IMR-90 (cell line): ENCODE data around the gene NDUFS3.

ENCODE experiments used
- BHLHE40 ChIP-seq: fragments of 150-350 bp; IDR thresholded peaks from 2 replicates; pipeline ENCODE4 v1.6.1; 2016; ENCODE audit warnings: mild to moderate bottlenecking, low read depth, low read length
- CEBPB ChIP-seq: IDR thresholded peaks from 2 replicates; pipeline ENCODE4 v1.6.1; 2012; ENCODE audit warnings: low read depth, low read length, improper control_type of control experiment
- MAFK ChIP-seq: IDR thresholded peaks from 2 replicates; pipeline ENCODE4 v1.6.1; 2012; ENCODE audit warnings: low read depth, low read length, improper control_type of control experiment
- MAZ ChIP-seq: IDR thresholded peaks from 2 replicates; pipeline ENCODE4 v1.6.1; 2012; ENCODE audit warnings: low read depth, mild to moderate bottlenecking, low read length, improper control_type of control experiment, moderate library complexity, borderline replicate concordance
- MXI1 ChIP-seq: IDR thresholded peaks from 2 replicates; pipeline ENCODE4 v1.6.1; 2012; ENCODE audit warnings: low read depth, mild to moderate bottlenecking, low read length, moderate library complexity, borderline replicate concordance
- NFE2L2 ChIP-seq: fragments of 150-350 bp; IDR thresholded peaks from 2 replicates; pipeline ENCODE4 v1.6.1; 2016; ENCODE audit warnings: low read depth, mild to moderate bottlenecking, low read length
- POLR2A ChIP-seq: IDR thresholded peaks from 2 replicates; pipeline ENCODE4 v1.6.1; 2012; ENCODE audit warnings: mild to moderate bottlenecking, low read depth, low read length
- RCOR1 ChIP-seq: IDR thresholded peaks from 2 replicates; pipeline ENCODE4 v1.6.1; 2012; ENCODE audit warnings: mild to moderate bottlenecking, low read length, improper control_type of control experiment; ENCODE audit not compliant: insufficient replicate concordance
- RFX5 ChIP-seq: IDR thresholded peaks from 2 replicates; pipeline ENCODE4 v1.8.0; 2012; ENCODE audit warnings: low read depth, mild to moderate bottlenecking, low read length, moderate library complexity
- SMC3 ChIP-seq: fragments of 150-350 bp; IDR thresholded peaks from 2 replicates; pipeline ENCODE4 v1.6.1; 2016; ENCODE audit warnings: low read depth, mild to moderate bottlenecking, antibody characterized with exemption, low read length, moderate library complexity
- TF ChIP-seq, protein P1 (sequence below): conservative IDR thresholded peaks from 2 replicates; pipeline ENCODE4 v1.5.1; 2012; ENCODE audit warnings: mild to moderate bottlenecking, low read depth, low read length, improper control_type of control experiment
- TF ChIP-seq, protein P2 (sequence below): fragments of 150-350 bp; IDR thresholded peaks from 2 replicates; pipeline ENCODE4 v1.6.1; 2016; ENCODE audit warnings: low read depth, mild to moderate bottlenecking, low read length, moderate library complexity, borderline replicate concordance
- TF ChIP-seq, protein P3 (sequence below): fragments of 150-350 bp; IDR thresholded peaks from 2 replicates; pipeline ENCODE4 v1.6.1; 2017; ENCODE audit warnings: mild to moderate bottlenecking, antibody characterized with exemption, low read length, low read depth

DNA sequence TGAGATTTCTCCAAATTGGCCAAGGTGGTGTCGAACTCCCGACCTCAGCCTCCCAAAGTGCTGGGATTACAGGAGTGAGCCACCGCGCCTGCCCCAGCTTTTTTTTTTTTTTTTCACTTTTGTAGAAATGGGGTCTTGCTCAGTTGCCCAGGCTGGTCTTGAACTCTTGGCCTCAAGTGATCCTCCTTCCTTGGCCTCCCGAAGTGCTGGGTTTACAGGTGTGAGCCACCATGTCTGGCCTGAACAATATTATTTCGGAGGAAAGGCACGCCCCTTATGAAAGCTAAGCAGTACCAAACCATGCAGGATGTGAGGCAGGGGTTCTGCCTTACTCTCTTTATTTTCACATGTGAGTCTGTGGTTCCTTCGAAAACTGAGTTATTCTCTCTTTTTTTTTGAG is 47.4 kb downstream of the NDUFS3 start:
- TF ChIP-seq RFX5: no peak
- no peak for TF ChIP-seq NFE2L2
- no peak for TF ChIP-seq MAZ
- no peak for TF ChIP-seq MXI1
- TF ChIP-seq, protein P1, sequence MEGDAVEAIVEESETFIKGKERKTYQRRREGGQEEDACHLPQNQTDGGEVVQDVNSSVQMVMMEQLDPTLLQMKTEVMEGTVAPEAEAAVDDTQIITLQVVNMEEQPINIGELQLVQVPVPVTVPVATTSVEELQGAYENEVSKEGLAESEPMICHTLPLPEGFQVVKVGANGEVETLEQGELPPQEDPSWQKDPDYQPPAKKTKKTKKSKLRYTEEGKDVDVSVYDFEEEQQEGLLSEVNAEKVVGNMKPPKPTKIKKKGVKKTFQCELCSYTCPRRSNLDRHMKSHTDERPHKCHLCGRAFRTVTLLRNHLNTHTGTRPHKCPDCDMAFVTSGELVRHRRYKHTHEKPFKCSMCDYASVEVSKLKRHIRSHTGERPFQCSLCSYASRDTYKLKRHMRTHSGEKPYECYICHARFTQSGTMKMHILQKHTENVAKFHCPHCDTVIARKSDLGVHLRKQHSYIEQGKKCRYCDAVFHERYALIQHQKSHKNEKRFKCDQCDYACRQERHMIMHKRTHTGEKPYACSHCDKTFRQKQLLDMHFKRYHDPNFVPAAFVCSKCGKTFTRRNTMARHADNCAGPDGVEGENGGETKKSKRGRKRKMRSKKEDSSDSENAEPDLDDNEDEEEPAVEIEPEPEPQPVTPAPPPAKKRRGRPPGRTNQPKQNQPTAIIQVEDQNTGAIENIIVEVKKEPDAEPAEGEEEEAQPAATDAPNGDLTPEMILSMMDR: no peak
- TF ChIP-seq POLR2A: no peak
- TF ChIP-seq CEBPB: no peak
- TF ChIP-seq, protein P2, sequence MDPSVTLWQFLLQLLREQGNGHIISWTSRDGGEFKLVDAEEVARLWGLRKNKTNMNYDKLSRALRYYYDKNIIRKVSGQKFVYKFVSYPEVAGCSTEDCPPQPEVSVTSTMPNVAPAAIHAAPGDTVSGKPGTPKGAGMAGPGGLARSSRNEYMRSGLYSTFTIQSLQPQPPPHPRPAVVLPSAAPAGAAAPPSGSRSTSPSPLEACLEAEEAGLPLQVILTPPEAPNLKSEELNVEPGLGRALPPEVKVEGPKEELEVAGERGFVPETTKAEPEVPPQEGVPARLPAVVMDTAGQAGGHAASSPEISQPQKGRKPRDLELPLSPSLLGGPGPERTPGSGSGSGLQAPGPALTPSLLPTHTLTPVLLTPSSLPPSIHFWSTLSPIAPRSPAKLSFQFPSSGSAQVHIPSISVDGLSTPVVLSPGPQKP: no peak
- no peak for TF ChIP-seq BHLHE40
- TF ChIP-seq SMC3: no peak
- no peak for TF ChIP-seq RCOR1
- TF ChIP-seq, protein P3, sequence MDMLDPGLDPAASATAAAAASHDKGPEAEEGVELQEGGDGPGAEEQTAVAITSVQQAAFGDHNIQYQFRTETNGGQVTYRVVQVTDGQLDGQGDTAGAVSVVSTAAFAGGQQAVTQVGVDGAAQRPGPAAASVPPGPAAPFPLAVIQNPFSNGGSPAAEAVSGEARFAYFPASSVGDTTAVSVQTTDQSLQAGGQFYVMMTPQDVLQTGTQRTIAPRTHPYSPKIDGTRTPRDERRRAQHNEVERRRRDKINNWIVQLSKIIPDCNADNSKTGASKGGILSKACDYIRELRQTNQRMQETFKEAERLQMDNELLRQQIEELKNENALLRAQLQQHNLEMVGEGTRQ: no peak
- no peak for TF ChIP-seq MAFK
